Central memory CD4-positive, alpha-beta T cell (primary cell): ENCODE measurements around the gene P2RX1.

ENCODE experiments used
- DNase-seq: peaks from one replicate; pipeline ENCODE4 v3.0.0; 2022

P2RX1 gene

GRCh38 chr17:3852561-3852960 lies 63.7 kb downstream of the P2RX1 start:
- DNase-seq: no peak

GRCh38 chr17:3851461-3852100 lies 64.7 kb downstream of the P2RX1 start:
- DNase-seq: no peak

- DNase-seq: no peak
These were observed 67.9 kb downstream of the P2RX1 start for GRCh38 chr17:3848229-3848835.

- no peak for DNase-seq
These were observed 69.0 kb downstream of the P2RX1 start for GRCh38 chr17:3847165-3847670.
